ENCODE data around the gene ULK3.

- TF ChIP-seq TAF1 (IDR thresholded peaks at IDR 0.05; ENCODE audit: borderline replicate concordance, low read depth, low read length) (no peak), ETV6 (conservative IDR thresholded peaks at IDR 0.05 in 1 of 2, IDR thresholded peaks at IDR 0.05 in 1 of 2; ENCODE audit: borderline replicate concordance in 1 of 2, low read depth in 1 of 2) (no peak), POLR2AphosphoS5 (IDR thresholded peaks at IDR 0.05; ENCODE audit: low read length) (no peak), CTCF (IDR thresholded peaks at IDR 0.05 in 2 of 3, conservative IDR thresholded peaks at IDR 0.05 in 1 of 3; ENCODE audit: control insufficient read depth in 2 of 3, extremely low read depth in 1 of 3, insufficient read depth in 1 of 3, low read depth in 3 of 3, low read length in 3 of 3) (no peak), GATAD2B (conservative IDR thresholded peaks at IDR 0.05; ENCODE audit: low read depth) (no peak), E2F8 (IDR thresholded peaks at IDR 0.05; ENCODE audit: low read depth, partially characterized antibody) (no peak), EP300 (IDR thresholded peaks at IDR 0.05; ENCODE audit: borderline replicate concordance in 1 of 2, control insufficient read depth in 1 of 2, low read depth in 2 of 2, low read length in 2 of 2) (no peak), CREB1 (IDR thresholded peaks at IDR 0.05; ENCODE audit: low read depth) (no peak)
Observed at GRCh38 chr15:74809956-74810355, 33.0 kb downstream of the ULK3 start.

Data from GM12878 (cell line).